ENCODE results near the gene REELD1.

DNA sequence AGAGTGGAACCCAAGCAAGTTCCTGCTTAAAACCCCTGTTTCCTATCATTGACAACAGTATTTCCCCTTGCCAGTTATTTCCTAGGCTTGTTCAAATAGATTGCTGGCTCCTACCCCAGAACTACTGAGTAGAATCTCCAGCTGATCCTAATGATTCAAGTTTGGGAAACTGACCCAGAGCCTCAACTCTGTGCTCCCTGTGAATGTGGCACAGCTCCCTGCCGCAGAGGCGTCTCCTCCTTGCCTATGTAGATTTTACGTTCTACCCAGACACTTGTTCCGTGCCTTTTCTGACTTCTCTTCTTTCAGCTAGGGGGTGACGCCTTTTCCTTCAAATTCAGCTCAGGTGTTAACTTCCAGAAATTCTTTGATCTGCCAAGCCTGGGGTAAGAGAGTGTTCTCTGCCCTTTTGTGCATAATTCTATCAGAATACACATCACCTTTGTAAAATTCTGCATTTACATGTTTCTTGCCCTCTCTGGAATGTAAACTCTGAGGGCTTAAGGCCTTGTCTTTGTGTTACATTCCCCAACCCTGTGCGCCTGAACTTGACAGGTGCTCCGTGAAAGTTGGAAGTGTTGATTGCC, 34.5 kb upstream of the REELD1 start:
- TF ChIP-seq POLR2AphosphoS5 (IDR thresholded peaks at IDR 0.05; ENCODE audit: low read depth, low read length) (no peak), SIN3A (IDR thresholded peaks at IDR 0.05; ENCODE audit: borderline replicate concordance, insufficient read depth, low read length) (no peak)
